ENCODE measurements around the gene ID1. TPM values are rescaled to one million over a fixed set of nuclear protein-coding genes. Genes with fewer than 3 reads are reported as not detected.

Gene ID1
- total RNA-seq, 4 donors from 2014 or later = 1,083 to 1,350 (median 1,205) TPM

GRCh38 chr20:31562241-31562640, 42.8 kb upstream of the ID1 start:
- DNase-seq = no peak
- intact Hi-C loops (cut with DNase I) = loop anchor here (2.0 kb wide), 1 partner anchor 51 kb away; no protein-coding TSS in a partner anchor

GRCh38 chr20:31564284-31564683, 40.8 kb upstream of the ID1 start:
- H3K9me3 ChIP-seq = no peaks in the 10 kb centered on the region
- H3K27ac ChIP-seq = peak overlapping the region in 1 of 3 donors; percentile 92
- no peak for TF ChIP-seq POLR2A (IDR thresholded peaks at IDR 0.05)
- H3K4me1 ChIP-seq = peaks cover 34 to 74% of the 10 kb centered on the region in 2 donors
- H3K27me3 ChIP-seq = no peaks in the 10 kb centered on the region
- intact Hi-C loops (cut with DNase I) = no loop called here
- 86 to 90% methylated on average over 6 of the region's 6 CpGs for WGBS, 2 donors
- H3K36me3 ChIP-seq = peaks cover 5 to 10% of the 10 kb centered on the region in 2 donors
- H3K4me3 ChIP-seq (replicated peaks in 1 of 3) = no peak overlapping the region
- no peak for DNase-seq

More at GRCh38 chr20:31562241-31562640, 42.8 kb upstream of the ID1 start:
- H3K27ac ChIP-seq = peak overlapping the region in 2 of 3 donors; percentile 8 to 92
- H3K4me3 ChIP-seq (replicated peaks in 1 of 3) = no peak overlapping the region
- H3K9me3 ChIP-seq = no peaks in the 10 kb centered on the region
- H3K36me3 ChIP-seq = peaks cover 5 to 10% of the 10 kb centered on the region in 2 donors
- no peak for TF ChIP-seq POLR2A (IDR thresholded peaks at IDR 0.05)
- no peak for TF ChIP-seq CTCF (IDR thresholded peaks at IDR 0.05)
- peaks cover 30 to 55% of the 10 kb centered on the region in 2 donors for H3K4me1 ChIP-seq
- no peaks in the 10 kb centered on the region for H3K27me3 ChIP-seq
- 25 to 67% methylated on average over 1 of the region's 1 CpG for WGBS, 2 donors

GRCh38 chr20:31565699-31566318, 39.3 kb upstream of the ID1 start:
- no peak for DNase-seq
- WGBS, 2 donors = 90 to 95% methylated on average over 6 of the region's 6 CpGs
- Histone ChIP-seq H3K4me1 (peaks cover 30 to 75% of the 10 kb centered on the region in 2 donors), H3K36me3 (peaks cover 5 to 10% of the 10 kb centered on the region in 2 donors), H3K9me3 (no peaks in the 10 kb centered on the region), H3K4me3 (replicated peaks in 1 of 3) (no peak overlapping the region), H3K27me3 (no peaks in the 10 kb centered on the region), H3K27ac (peak overlapping the region; percentile 90 to 95 (median 92))
- intact Hi-C loops (cut with DNase I) = no loop called here
- no peak for TF ChIP-seq CTCF (IDR thresholded peaks at IDR 0.05)
- no peak for TF ChIP-seq POLR2A (IDR thresholded peaks at IDR 0.05)

GRCh38 chr20:31566319-31566657, 38.8 kb upstream of the ID1 start:
- H3K27me3 ChIP-seq = no peaks in the 10 kb centered on the region
- 100% methylated on average over 1 of the region's 1 CpG; no CpG with 5 or more reads in 1 of the 2 donors for WGBS, 2 donors
- H3K4me3 ChIP-seq (replicated peaks in 1 of 3) = no peak overlapping the region
- peak overlapping the region; percentile 90 to 95 (median 92) for H3K27ac ChIP-seq
- TF ChIP-seq POLR2A (IDR thresholded peaks at IDR 0.05) = no peak
- no peak for TF ChIP-seq CTCF (IDR thresholded peaks at IDR 0.05)
- DNase-seq = peak; percentile 70 to 74
- intact Hi-C loops (cut with DNase I) = no loop called here
- H3K36me3 ChIP-seq = peaks cover 5 to 10% of the 10 kb centered on the region in 2 donors
- H3K4me1 ChIP-seq = peaks cover 30 to 76% of the 10 kb centered on the region in 2 donors
- H3K9me3 ChIP-seq = no peaks in the 10 kb centered on the region

- no peaks in the 10 kb centered on the region for H3K27me3 ChIP-seq
- peak overlapping the region; percentile 90 to 95 (median 92) for H3K27ac ChIP-seq
- peaks cover 5 to 7% of the 10 kb centered on the region in 2 donors for H3K36me3 ChIP-seq
- intact Hi-C loops (cut with DNase I) = no loop called here
- H3K4me3 ChIP-seq (replicated peaks in 1 of 3) = no peak overlapping the region
- TF ChIP-seq POLR2A (IDR thresholded peaks at IDR 0.05) (peak in 1 of 2 donors; percentile 39), CTCF (IDR thresholded peaks at IDR 0.05) (no peak)
- DNase-seq = peak; percentile 88 to 89
- WGBS, 2 donors = 50 to 56% methylated on average over 6 to 14 of the region's 14 CpGs
- H3K9me3 ChIP-seq = no peaks in the 10 kb centered on the region
- H3K4me1 ChIP-seq = peaks cover 32 to 80% of the 10 kb centered on the region in 2 donors
These were observed 38.3 kb upstream of the ID1 start for GRCh38 chr20:31566658-31567379.

Data from thyroid gland (tissue), 4 donors.